Choroid plexus epithelial cell (primary cell): ENCODE data around the gene MAST2.
"Not testable (repeated sequence)": the region's sequence is repeated elsewhere in the genome, so short reads cannot be mapped to it uniquely, and the experiment has no call there.

Experiments
- DNase-seq: peaks from one replicate; pipeline ENCODE4 v3.0.0-alpha.2; 2010; ENCODE audit warnings: low read depth
- H3K4me3 ChIP-seq: 2 replicates; pipeline ENCODE4 v1.5.1; 2011; ENCODE audit warnings: low read depth, mild to moderate bottlenecking, control low read depth, low read length, moderate library complexity
- TF ChIP-seq, protein P1 (sequence below): conservative IDR thresholded peaks from 2 replicates; pipeline ENCODE4 v1.5.1; 2011; ENCODE audit warnings: low read depth, mild to moderate bottlenecking, control low read depth, inconsistent platforms, low read length, moderate library complexity

MAST2 gene

DNA sequence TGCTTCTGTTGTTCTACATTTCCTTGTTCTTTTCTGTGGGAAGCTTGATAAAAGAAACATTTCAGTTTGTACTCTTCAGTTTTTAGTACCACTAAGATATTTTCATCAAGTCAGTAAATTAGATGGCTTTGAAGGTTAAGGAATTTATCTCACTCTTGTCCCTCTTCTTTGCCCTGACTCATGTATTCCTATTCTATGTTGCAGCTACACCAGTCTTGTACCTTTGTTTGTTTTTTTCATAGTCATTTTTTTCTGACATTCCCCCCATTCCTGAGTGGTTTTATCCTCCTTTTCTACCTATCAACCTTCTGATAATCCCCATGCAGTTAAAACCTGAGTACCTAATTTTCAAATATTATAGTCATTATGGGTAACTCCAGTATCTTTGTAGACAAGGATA, 65.4 kb downstream of the MAST2 start:
- TF ChIP-seq, protein P1, sequence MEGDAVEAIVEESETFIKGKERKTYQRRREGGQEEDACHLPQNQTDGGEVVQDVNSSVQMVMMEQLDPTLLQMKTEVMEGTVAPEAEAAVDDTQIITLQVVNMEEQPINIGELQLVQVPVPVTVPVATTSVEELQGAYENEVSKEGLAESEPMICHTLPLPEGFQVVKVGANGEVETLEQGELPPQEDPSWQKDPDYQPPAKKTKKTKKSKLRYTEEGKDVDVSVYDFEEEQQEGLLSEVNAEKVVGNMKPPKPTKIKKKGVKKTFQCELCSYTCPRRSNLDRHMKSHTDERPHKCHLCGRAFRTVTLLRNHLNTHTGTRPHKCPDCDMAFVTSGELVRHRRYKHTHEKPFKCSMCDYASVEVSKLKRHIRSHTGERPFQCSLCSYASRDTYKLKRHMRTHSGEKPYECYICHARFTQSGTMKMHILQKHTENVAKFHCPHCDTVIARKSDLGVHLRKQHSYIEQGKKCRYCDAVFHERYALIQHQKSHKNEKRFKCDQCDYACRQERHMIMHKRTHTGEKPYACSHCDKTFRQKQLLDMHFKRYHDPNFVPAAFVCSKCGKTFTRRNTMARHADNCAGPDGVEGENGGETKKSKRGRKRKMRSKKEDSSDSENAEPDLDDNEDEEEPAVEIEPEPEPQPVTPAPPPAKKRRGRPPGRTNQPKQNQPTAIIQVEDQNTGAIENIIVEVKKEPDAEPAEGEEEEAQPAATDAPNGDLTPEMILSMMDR: no peak
- DNase-seq: no peak
- no peak overlapping the region for H3K4me3 ChIP-seq

GRCh38 chr1:45870500-45870899, 67.1 kb downstream of the MAST2 start:
- DNase-seq: no peak
- TF ChIP-seq, protein P1: no peak
- no peak overlapping the region for H3K4me3 ChIP-seq

DNA sequence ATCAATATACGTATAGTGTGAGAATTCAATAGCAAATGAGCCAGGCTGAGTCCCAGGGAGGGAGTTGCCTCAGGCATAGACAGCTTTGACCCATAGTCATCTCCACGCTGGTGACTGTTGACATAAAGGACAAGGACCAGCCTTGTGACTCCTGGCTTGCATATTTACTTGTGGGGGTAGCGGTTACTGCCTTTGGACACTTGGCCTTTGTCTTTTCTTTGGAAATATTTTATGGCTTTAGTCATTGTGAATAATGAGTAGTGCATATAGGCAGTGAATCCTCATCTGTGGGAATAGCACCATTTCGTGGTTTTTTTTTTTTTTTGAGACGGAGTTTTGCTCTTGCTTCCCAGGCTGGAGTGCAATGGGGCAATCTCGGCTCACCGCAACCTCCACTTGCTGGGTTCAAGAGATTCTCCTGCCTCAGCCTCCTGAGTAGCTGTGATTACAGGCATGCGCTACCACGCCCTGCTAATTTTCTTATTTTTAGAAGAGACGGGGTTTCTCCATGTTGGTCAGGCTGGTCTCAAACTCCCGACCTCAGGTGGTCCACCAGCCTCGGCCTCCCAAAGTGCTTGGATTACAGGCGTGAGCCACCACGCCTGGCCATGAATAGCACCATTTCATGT, 68.9 kb downstream of the MAST2 start:
- DNase-seq: peak; percentile 55
- not testable (repeated sequence) for H3K4me3 ChIP-seq

DNA sequence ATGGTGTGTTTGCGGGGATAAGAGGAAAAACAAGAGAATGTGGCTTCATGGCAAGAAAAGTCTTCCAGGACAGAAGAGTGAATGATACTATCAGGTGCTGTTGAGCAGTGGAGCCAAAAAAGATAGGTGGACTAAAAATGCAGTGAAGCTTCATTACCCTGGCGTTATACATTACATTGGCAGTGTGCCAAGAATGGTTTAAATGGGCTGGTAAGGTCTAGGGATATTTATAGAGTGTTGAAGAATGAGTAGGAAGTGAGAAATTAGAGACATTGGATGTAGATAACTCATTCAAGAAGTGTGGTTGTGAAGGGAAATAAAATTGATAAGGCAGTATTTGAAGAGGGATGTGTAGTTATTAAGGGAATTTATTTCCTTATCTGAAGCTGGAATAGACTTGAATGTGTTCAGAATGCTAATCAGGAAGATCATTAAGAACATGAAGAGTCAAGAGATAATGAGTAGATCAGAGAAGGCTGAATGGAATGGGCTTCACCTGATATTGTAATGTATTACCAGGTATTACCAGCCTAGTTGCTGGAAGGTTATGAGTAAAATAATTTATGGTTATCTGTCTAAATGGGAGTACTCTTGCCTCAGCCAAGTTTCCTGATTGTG, 72.7 kb downstream of the MAST2 start:
- H3K4me3 ChIP-seq: no peak overlapping the region
- DNase-seq: no peak
- TF ChIP-seq, protein P1: no peak

- no peak for DNase-seq
- TF ChIP-seq, protein P1: no peak
- no peak overlapping the region for H3K4me3 ChIP-seq
These were observed 73.9 kb downstream of the MAST2 start for GRCh38 chr1:45877264-45877663.

DNA sequence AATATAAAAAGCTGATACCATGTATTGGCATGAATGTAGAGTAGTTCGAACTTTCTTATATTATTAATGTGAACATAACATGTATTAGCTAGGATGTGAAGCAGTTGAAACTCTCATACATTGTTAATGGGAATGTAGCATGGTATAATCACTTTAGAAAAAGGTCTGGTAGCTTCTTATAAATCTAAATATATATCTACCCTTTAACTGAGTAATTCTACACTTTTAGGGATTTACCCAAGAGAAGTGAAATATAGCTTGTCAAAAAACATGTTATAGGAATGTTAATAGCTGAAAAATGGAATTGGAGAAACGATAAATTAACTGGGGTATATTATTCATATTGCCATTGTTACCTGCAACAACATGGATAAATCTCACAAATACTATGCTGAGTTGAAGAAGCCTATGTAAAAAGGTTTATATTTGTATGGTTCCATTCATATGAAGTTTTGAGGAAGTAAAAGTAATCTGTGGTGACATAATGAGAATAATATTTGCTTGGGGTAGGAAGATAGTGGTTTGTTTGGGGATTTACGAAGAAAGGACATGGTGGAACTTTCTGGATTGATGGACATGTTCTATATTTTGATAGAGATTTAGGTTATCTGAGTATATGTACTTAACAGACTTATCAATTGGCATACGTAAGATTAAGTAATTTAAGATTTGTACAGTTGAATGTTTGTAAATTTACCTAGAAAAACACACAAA, 76.6 kb downstream of the MAST2 start:
- H3K4me3 ChIP-seq: no peak overlapping the region
- TF ChIP-seq, protein P1: no peak
- no peak for DNase-seq

GRCh38 chr1:45880930-45881329, 77.5 kb downstream of the MAST2 start:
- H3K4me3 ChIP-seq: no peak overlapping the region
- DNase-seq: peak; percentile 38
- TF ChIP-seq, protein P1: no peak
